ENCODE results near the gene PRKD2.

GRCh38 chr19:46710687-46711086, 6.2 kb downstream of the PRKD2 start:
- no peak for TF ChIP-seq POLR2AphosphoS5 (IDR thresholded peaks at IDR 0.05; ENCODE audit: borderline replicate concordance, low read depth, low read length)
- TF ChIP-seq EZH2 (IDR thresholded peaks at IDR 0.05): no peak
